Right renal pelvis (tissue), 4 donors: ENCODE measurements around the gene NOL4. TPM values are rescaled to one million over a fixed set of nuclear protein-coding genes. Genes with fewer than 3 reads are reported as not detected.
A peak's percentile ranks its signal among the peaks of the same experiment; 100 is the strongest.
"Not testable (repeated sequence)": the region's sequence is repeated elsewhere in the genome, so short reads cannot be mapped to it uniquely, and the experiment has no call there.

Experiments
- DNase-seq, 4 donors: peaks; one replicate each; pipeline ENCODE4 v3.0.0-alpha.2; 2013; ENCODE audit warnings: low read depth in 4 of 4, low spot score in 3 of 4, missing footprints in 1 of 4
- polyA plus RNA-seq, 4 donors: library from polyadenylated mRNA; unstranded; fragments of 120-200 nt; gene quantifications; one replicate each; pipeline ENCODE4 v1.2.1, GENCODE V29; 2013; ENCODE audit not compliant: insufficient read length in 4 of 4

The NOL4 gene, protein sequence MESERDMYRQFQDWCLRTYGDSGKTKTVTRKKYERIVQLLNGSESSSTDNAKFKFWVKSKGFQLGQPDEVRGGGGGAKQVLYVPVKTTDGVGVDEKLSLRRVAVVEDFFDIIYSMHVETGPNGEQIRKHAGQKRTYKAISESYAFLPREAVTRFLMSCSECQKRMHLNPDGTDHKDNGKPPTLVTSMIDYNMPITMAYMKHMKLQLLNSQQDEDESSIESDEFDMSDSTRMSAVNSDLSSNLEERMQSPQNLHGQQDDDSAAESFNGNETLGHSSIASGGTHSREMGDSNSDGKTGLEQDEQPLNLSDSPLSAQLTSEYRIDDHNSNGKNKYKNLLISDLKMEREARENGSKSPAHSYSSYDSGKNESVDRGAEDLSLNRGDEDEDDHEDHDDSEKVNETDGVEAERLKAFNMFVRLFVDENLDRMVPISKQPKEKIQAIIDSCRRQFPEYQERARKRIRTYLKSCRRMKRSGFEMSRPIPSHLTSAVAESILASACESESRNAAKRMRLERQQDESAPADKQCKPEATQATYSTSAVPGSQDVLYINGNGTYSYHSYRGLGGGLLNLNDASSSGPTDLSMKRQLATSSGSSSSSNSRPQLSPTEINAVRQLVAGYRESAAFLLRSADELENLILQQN
- 1 to 10 TPM; 2.0 to 3.8 (median 2.2) TPM for polyA plus RNA-seq

DNA sequence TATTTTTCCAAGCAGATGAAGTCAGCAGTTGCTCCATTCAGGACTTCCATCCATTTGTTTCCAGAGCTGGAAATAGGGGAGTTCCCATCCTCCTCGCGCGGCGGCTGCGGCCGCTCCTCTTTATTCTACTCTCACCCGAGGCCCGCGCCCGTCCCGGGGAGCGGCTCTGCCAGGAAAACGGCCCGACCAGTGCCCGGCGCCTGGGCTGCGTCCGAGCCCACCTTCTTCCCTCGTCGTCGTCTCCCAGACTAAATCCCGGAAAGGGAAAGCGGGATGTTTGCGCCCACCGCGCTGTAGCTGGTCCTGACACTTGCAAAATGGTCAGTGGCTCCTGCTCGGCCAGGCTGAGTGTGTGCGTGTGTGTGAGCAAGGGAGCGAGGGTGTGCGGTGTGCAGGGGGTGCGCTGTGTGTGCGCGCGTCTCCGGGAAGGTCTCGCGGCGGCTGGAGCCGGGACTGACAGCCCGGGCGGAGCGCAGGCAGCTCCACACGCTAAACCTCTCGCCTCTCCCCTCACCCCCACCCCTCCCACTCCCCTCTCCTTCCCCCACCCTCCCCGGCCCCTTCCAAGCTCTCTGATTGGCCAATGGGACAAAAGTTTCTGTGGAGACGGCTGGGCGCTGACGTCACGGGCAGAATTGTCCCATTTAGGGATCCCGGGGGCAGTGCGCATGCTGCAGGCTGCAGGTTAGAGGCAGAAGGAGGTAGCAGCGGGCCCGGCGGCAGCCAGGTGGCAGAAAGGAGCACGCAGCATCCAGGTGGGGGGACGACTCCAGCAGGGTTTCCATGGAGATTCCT, at the start of gene NOL4:
NOL4 (minus strand) TSS at position 491 of the 795 bp plus-strand sequence. CDS start 1,660 bp downstream, outside the sequence.
- DNase-seq: peak; percentile 39 to 76 (median 68)

DNA sequence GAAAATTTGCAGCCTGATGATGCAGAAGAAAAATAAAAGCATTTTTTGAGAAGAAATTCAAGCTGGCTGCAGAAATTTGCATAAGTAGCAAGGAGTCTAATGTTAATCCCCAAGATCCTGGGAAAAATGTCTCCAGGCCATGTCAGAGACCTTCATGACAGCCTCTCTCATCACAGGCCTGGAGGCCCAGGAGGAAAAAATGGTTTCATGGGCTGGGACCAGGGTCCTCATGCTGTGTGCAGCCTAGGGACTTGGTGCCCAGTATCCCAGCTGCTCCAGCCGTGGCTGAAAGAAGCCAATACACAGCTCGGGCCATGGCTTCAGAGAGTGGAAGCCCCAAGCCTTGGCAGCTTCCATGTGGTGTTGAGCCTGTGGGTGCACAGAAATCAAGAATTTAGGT, 41.3 kb upstream of the NOL4 start:
- DNase-seq: not testable (repeated sequence)

GRCh38 chr18:34261865-34262780, 37.4 kb upstream of the NOL4 start:
- peak in 2 of 4 donors; percentile 8 to 15 for DNase-seq

DNA sequence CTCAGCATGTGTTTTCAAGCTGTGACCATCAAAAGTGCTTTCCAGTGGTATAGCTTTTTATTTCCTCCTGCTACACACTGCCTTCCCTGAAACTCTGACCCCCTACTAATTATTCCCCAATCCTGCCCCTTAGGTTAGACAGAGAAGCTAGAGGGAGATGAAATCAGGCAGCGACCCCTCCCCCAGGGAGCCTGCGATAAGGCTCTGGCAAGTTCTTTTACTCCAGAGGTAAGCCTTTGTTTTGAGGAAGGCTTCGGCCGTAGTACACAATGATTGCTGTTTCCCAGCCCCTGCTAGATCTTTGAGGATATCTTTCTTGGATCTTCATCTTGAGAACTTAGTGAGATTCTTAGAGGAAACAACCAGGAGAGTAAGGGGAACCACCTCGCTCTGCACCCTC, 33.5 kb upstream of the NOL4 start:
- DNase-seq: no peak

GRCh38 chr18:34251919-34252318, 27.2 kb upstream of the NOL4 start:
- no peak for DNase-seq

- no peak for DNase-seq
Observed at GRCh38 chr18:34248727-34249126, 24.0 kb upstream of the NOL4 start.

GRCh38 chr18:34242739-34243138, 18.0 kb upstream of the NOL4 start:
- no peak for DNase-seq

DNA sequence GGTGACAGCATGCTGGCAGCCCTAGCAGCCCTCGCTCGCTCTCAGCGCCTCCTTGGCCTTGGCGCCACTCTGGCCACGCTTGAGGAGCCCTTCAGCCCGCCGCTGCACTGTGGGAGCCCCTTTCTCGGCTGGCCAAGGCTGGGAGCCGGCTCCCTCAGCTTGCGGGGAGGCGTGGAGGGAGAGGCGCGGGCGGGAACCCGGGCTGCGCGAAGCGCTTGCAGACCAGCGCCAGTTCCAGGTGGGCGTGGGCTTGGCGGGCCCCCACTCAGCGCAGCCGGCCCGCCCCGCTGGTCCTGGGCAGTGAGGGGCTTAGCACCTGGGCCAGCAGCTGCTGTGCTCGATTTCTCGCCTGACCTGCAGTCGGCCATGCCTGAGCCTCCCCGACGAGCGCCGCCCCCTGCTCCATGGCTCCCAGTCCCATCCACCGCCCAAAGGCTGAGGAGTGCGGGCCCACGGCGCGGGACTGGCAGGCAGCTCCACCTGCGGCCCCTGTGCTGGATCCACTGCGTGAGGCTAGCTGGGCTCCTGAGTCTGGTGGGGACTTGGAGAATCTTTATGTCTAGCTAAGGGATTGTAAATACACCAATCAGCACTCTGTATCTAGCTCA, 9.2 kb upstream of the NOL4 start:
- DNase-seq: not testable (repeated sequence)

- no peak for DNase-seq
Observed at GRCh38 chr18:34225218-34225553, 473 bp upstream of the NOL4 start.

DNA sequence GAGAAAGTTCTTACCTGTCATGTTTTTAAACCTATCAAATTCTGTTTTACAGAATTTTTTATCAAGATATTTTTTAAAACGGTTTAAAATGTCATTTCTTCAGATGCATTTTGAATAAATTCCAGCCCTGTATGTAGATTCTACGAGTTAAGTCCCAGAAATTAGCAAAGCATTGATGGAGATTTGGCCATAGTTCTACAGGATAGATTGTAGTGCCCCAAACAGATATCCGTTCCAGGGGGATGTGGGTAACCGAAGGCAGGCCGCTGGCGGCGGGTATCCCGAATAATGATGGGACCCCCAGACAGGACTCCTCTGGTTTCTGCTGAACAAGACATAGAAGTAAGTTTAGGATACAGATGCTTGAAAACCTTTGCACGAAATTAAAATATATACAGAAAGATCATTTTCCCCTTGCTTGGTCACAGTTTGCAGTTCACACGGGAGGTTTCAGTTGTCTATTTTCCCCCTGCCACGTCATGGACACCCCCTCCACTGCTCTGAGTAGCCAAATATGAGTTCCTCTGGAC, 755 bp downstream of the NOL4 start:
- peak in 1 of 4 donors; percentile 2 for DNase-seq

DNA sequence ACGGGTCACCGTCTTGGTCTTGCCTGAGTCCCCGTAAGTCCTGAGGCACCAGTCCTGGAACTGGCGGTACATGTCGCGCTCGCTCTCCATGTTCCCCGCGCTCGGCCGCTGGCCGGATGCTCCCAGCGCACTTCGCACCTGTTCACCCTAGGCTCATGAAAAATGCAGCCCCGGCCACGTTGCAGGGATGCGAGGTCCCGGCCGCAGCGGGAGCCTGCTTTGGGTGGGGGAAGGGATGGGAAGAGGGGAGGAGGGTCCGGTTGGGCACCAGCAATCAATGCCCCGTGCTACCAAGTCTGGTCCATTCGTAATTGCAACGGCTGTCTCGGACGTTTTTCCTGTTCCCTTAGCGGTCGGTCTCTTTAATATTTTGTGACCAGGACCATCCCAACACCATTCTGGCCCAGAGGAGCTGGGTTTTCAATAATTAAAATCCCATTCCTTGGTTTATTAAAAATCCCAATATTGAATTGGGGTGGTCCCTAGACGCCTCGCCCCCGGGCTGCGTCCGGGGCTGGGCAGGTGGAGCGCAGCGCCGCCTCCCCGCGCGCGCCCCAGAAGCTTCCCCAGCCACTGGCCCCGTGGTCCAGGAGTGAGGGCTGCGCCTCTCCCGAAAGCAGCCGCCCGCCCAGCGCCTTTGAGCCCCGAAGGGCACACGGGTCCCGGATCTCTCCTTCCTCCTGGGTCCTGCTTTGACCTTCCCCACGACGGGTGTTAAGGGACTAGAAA, 1.4 kb downstream of the NOL4 start:
- peak in 1 of 4 donors; percentile 20 for DNase-seq

- peak in 1 of 4 donors; percentile 25 for DNase-seq
Observed at GRCh38 chr18:34222307-34223163, 2.2 kb downstream of the NOL4 start.

- DNase-seq: peak in 1 of 4 donors; percentile 8
Observed at GRCh38 chr18:34221971-34222306, 2.8 kb downstream of the NOL4 start.

DNA sequence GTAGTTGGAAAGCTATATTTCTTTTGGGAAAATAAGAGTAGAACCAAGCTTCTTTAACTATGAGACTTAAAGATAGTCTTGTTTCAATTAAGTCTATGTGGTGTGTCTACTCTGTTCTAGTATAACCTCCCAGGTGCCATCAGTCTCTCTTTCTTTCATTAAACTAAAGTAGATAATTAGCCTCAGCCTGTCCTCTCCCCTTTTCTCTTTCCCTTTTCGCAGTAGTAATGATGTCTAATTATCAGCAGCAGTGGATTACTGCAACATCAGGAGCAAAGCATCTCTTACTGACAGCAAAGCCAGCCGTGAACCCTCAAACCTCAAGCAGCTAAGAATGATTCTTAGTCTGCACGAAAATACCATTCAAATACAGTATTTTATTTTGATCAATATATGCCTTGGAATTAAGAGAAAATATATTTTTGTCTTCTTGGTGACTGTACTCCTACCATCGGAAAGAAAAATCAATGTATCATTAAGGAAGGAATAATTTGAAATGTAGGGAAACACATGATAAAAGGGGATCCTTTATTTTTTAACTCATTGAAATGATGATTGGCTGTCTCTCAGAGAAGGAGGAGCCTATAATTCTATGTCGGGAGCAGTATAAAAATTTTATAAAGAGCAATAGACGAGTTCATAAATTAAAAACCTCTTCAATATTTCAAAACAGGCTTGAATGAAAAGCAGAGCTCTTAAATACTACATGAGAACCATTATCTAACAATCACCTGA, 4.5 kb downstream of the NOL4 start:
- DNase-seq: no peak

DNA sequence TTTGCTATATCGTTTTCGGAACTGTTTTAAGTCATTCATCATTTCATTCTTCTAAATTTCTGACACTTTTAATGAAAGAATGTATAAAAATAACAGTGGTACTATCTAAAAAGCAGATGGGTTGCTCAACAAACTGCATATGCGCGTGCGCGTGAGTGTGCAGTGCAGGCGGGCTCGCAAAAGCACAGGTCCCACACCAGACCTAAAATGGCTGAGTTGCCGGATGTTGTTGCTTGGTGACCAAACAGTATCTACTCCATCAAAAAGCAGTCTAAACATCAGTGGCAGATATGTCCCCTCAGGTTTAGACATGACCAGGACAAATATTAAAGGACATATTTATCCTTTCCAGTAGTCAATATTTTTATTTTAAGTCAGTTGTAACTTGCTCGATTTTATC, 5.1 kb downstream of the NOL4 start:
- no peak for DNase-seq

GRCh38 chr18:34212511-34212910, 12.2 kb downstream of the NOL4 start:
- no peak for DNase-seq

GRCh38 chr18:34207344-34207851, 17.3 kb downstream of the NOL4 start:
- no peak for DNase-seq
